G401.6 (cell line): ENCODE data around the gene FSIP1.

Experiments
- FAIRE-seq: peaks from 2 replicates; lab custom pipeline; 2012; peaks lifted over from hg19 to GRCh38; lab: Jason Lieb, UNC

Gene FSIP1

DNA sequence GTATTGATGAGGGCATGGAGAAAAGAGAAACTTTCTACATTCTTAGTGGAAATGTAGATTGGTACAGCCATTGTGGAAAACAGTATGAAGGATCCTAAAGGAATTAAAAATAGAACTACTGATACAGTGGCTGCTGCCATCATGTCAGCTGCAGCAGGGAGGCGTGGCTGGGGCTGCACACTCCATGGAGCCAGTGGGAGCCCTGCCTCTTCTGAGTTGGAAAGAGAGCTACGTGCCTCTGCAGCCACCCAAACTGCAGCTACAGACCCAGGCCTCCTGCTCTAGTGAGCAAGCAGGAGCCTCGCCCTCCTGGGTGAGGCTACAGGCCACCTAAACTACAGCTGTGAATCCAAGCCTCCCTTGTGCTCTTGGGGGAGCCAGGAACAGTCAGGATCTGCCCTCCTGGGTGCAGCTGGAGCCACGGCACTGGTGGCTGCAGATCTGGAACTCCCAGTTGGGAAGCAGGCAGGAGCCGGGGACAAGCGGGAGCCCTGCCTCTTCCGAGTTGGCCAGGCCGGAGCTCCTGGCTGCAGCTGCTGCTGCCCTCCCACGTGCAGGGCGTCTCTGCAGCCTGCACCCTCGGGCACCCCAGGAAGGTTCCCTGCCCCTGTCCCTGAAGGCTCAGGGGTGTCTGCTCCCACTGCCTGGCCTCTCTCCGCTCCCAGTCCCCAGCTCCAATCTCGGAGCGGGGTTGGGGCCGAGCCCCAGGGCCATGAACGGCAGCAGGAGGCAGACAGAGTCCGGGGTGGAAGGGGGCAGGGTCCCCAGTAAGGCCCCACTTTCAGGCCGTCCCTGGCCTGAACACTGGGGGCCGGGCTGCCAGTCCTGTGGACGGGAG lies 137.3 kb downstream of the FSIP1 start:
- FAIRE-seq, result no peak

DNA sequence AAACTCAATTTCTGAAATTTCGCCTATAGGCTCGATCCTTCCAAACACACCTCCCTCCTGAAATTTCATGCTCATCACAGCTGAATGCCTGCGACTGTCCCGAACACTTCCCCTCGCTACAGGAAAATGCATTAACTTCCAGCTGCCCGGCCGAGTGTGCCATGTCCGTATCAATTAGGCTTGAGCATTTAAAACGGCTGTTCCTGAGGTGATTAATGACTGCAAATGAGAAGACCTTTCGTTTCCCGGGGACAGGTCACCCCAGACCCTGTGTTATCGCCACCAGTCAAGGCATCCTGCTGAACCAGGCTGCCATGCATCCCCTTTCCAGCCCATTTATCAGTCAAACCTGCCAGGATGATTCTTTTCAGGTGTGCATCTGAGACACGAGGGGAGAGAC lies 138.5 kb downstream of the FSIP1 start:
- FAIRE-seq, result no peak

DNA sequence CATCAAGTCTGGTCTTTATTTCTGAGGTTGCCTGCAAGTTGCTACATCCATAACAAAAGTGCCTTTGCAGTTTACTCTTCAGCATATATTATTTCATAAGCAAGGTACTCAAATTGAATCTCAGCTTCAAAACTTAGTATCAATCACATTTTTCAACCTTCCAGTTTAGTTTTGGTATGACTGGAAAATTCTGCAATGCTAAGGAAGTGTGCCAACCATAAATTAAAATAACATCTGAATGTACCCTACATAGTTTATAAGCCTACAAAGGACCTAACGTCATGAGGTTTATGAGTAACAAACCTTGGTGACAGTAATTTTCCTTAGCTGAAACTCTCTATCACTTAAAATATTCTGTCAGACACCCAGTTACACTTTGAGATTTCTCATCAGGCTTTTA lies 138.9 kb downstream of the FSIP1 start:
- no peak for FAIRE-seq

DNA sequence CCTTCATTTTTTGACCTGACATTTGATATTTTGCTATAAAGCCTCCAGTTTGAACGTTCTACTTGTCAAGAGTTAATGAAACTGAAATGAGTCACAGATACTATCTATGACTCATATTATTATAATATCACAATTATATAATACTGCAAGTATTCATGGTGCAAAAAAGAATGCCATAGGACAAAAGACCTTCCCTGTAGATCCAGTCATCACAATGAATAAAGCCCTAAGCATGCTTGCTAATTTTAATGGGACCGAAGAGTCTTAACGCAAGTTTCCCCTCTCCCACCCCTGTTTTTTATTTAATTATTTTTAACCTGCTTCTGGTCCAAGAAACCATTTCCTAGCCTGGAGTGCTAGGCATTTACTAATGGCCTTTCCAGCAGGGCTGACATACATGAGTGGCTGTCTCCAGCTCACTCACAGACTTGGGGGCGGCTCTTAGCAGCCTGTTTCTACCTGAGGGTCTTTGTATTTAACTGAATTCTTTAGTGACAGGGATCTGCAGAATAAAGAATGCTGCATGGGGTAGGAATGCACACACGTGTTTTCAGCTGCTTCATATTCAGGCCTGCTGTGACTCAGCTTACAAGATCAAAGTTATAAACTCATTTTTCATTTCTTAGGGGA lies 140.5 kb downstream of the FSIP1 start:
- no peak for FAIRE-seq

DNA sequence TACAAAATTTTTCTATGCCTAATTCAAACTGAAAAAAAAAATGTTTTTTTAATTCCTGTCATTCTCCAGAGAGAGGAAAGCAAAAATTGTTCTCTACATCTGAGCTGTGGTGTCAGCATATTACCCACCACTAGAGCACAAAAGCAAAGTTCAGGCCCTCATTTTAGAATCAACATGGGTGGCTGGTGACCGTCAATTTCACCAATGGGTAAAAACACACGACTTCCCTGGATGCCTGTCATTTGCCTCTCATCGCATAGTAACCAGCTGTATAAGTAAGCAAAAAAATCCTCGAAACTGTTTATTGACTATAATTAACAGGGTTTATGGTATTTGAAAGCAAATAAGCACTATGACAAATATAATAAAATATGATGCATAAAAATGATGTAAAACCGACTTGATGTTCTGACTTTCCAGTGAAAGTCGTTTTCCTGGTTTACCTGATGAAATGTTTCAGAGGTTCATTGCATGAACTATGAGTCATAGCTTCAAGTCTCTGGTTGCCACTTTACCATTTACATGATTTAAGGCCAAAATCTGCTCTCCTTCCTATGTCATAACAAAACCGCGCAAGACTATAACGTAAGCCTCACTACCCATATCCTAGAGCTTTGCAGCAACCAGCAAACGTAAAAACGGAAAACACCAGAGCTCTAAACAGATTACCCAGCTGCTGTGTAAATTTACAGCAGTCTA lies 141.3 kb downstream of the FSIP1 start:
- no peak for FAIRE-seq

DNA sequence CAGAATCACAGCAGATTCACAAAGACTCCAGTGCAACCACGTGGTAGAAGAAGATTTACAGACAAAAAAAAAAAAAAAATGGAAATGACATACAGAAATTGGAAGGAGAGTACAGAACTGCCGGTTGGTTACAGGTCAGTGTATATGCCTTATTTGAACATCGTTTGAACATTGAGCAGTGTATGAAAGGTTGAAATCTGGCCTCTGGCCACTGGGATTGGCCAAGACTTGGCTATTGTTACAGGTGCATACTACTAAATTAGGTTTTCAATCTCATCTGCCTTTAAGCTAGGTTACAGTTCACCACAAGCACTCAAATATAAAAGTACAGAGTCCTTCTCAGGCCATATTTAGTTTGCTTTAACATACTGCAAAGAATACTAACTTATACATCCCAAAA lies 142.0 kb downstream of the FSIP1 start:
- FAIRE-seq, result no peak

DNA sequence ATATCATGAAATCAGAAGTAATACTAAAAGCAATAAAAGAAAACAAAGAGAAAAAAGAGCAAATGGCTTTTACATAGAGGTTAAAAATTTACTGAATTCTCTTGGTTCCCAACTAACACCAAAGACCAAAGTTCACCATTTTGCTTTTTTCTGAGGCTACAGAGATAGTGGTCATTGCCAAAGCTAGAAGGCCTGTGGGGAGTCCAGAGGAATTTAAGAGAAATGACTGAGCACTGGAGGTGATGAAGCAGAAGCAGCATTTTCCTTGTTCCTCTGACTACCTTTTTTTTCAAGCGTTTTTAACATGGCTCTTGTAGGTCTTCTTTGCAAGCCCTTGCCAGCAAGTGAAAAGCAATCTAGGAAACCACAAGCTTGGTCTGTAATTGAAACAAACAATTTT lies 143.6 kb downstream of the FSIP1 start:
- no peak for FAIRE-seq

DNA sequence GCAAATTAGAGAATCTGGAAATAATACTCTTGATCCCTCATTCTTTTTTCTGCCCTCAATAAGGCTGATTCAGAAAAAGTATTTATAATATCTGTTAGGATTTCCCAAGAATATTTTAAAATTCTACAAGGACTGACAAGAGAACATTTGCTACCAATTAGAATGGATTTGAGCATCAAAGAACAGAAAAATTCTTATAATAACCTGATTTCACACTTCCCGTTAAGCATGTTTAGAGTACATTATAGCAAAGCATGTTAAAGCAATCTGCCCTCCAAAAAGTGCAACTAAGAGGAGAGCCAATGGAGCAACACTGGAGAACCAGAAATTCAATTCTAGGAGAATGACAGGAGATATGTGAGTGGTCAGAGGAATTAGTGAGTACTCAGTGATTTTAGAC lies 144.6 kb downstream of the FSIP1 start:
- FAIRE-seq, result no peak

DNA sequence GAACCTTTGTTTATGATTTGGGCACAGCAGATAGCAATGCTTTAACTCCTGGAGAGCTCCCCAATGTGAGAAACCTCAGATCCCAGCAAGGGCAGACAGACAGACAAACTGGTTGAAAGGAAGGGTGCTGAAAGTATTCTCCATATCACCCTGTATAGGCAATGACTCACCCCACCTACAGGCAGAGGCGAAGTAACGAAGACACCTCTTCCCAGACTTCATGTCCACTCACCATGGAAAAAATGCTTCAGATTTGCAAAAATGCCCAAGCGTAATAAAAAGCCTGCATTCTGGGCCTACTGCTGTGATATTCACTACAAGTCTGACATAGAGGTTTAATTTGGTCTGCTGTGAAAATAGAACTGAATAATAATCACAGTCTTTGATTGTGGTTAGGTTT lies 151.3 kb downstream of the FSIP1 start:
- no peak for FAIRE-seq

DNA sequence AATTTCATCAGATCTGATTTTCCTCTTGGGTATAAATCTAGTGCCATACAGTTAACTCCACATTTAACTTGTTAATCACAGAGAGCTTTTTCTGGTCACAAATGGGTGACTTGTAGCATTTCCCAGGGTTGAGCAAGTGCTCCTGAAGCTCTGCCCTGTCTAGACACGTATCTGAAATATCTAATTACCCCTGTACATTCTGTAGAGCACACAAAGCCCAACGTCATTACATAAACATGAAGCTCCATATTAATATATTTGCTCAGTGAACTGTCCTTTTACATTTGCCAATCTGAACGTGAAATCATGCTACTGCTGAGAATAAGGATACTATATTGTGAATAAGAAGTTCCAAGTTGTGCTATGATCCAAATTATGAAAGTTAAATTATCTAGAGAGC lies 152.7 kb downstream of the FSIP1 start:
- FAIRE-seq, result no peak

DNA sequence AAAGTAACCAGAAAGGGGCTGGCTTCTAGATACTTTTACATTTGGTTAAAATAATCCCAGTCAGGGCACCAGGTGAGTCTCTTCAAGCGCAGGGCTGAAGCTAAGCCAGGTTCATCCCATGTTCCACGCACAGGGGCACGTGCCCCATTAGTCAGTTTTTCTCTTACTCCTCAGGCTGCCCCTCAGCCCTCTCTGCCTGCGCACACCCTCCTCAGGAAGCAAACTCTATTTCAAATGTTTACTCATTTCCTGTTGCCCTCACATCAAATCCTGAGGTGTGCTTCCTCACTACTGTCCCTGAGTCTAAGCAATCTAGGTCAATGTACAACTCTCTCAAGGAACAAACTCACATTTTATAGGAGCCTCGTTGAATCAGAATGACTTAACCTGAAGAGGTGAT lies 153.3 kb downstream of the FSIP1 start:
- no peak for FAIRE-seq

DNA sequence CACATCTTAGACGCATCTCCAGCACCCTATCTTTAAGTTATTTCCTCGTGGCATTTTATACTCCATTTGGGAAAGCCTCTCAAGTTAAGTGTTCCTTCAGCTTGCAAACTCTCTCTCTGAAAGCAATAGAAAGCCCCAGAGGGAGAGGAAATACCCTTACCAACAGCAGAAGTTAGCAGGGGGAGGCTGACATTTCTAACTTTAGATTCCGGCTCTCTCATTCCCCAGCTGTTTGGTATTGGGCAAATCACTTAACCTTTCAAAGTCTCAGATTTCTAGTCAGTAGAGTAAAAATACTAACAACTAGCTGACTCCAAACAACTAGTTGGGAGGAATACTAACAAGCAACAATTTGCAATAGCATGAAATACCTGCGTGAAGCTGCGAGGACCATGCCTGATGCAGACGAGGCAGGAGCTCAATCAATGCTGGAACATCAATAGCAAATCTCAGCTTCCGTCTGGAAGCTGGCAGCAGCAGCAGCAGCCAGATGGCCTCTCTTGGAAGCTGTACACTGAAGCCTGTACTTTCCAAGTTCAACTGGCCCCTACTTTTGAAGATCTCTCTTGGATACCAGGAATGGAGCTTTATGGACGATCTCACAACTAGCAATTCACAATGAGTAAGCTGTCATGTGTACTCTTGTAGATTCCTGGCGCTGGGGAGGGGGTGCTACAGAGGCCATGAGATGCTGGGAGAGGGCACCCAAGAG lies 153.9 kb downstream of the FSIP1 start:
- no peak for FAIRE-seq

DNA sequence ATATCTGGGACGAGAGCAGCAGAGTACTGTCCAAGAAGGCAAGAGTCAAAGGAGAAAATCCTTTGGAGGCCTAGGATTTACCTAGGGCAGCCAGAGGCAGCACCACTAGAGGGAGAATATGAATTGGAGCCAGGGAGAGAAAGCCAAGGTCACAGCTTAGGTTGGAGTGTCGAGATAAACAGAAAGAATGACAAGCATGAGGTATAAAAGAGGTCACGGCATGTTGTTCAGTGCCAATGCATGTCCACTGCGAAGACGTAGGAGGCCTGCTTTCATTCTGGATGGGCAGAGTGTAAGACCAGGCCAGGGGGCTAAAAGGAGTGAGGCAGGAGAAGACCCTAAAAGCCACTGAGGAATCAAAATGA lies 154.5 kb downstream of the FSIP1 start:
- no peak for FAIRE-seq

DNA sequence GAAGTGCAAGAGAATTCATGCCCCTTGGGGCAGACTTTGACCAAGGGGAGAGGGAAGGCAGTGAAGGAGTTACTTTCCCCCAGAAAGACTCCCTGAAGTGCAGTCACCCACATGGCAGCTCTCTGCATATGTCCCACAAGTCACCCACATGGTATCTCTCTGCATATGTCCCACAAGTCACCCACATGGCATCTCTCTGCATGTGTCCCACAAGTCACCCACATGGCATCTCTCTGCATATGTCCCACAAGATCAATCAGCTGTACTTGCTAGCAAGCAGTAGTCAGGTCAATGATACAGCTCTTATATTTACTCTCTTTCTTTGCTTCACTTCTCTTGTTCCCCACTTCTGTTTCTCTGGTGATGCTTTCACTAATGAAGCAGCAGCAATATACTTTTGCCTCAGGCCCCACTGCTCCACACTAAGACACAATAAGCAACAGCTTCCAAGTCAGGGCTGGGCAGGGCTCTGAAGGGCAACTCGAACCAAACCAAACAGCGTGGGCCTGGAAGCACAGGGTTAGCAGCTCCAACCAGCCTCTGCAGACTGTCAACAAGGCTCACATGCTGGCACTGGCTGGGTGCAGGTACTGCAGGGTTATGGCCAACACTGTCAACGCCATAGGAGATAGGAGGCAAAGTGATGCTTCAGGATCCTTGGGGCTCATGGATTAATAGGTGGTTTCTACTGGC lies 155.0 kb downstream of the FSIP1 start:
- FAIRE-seq, result no peak

DNA sequence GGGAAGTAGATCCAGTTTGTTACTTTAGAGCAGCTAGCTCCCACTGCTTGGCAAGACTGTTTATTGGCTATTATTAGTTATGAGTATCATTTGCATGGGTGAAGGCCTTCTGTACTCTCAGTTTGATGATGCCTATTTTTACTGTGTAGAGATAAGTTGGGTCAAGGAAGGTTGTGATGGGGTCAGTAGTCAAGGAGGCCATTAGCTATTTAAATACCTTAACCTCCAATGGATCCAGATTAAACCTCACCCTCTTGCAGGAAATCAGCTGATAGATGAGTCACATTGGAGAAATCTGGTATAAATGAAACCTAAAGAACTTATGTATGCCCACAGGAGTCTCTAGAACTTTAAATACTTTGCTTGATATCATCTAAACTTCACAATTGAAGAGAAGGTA lies 156.8 kb downstream of the FSIP1 start:
- FAIRE-seq, result no peak

DNA sequence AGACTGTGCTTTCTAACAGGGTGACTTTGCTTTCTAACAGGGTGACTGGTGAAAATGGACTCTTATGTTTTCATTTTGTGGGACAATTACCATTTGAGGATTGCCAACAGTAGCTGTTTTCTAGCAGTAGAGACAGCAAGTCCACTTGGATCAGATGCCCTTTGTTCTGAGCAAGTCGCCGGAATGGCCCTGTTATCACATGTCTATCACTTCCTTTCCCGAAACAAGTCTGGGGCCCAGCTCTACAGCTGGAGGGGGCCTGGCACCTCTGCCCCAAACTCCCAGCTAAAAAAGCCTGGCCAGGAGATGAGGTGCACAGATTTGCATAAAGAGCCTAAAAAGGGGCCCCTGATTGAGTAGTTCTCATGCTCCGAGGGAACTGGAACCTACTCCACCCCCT lies 157.2 kb downstream of the FSIP1 start:
- no peak for FAIRE-seq

DNA sequence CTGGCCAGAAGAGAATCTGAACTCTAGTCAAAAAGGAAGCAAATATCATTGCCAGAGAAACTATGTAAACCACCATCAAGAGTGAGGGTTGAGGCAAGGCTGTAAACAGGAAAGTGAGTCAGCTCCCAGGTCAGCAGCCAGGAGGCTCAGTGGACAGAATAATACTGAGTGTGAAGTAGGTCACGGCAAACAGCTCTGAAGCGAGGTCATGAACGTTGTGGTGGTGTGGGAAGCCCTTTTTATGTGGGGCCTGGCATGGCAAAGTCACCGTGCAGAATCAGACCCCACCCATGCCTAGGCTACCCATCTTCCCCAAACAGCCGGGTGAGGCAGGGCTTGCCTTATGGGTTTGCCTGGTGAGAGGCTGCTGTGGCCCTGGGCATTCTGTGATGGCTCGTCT lies 157.8 kb downstream of the FSIP1 start:
- no peak for FAIRE-seq

DNA sequence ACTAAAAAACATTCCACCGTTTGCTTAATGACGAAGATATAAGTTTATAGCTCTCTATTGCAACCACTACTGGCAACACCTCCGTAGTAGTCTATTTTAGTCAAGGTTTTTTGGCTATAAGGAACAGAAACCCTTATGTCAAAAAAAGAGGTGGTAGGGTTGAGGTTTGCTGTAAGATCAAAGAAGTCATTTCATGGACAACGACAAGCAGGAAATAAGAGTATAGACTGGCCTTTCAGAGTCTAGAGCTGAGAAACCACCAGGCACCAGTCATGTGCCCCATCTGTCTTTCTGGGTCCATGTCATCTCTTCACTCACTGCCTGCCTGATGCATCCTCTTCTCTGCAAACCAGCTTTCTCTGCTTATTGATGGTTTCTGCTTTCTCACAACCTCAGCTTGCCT lies 159.1 kb downstream of the FSIP1 start:
- FAIRE-seq, result no peak

DNA sequence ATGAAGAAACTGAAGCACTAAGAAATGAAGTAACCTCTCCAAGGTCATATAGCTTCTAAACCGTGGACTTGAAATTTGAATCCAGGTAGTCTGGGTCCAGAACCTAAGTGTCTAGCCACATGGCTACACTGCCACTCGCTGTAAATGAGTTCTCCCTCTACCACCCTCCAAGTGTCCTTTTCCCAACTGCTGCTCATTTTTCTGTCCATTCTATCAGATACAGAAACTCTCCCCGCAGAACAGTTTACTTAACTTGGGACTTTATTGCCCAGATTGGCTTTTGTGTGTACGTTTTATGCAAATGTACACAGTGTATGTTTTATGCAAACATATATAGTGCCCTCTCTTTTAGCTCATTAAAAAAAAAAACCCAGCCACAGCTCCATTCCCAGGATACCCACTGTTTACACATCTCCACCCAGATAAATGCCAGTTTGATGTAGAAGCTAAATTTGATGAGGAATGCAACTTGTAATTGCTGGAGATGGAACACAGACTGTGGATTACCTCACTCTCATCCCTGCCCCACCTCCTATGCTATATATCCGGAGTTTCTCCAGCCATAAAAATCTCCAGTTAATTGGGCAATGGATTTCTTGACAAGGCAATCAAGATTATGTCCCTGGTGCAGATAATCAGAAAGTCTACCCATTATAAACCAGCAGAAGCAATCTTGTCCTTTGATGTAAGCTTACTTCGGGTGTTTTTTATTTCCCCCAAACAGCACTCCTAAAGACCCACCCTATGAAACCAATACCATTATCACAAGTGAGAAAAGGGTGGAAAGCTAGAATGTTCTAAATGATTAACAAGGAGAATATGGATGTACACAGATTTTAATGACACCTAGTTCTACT lies 159.8 kb downstream of the FSIP1 start:
- no peak for FAIRE-seq

DNA sequence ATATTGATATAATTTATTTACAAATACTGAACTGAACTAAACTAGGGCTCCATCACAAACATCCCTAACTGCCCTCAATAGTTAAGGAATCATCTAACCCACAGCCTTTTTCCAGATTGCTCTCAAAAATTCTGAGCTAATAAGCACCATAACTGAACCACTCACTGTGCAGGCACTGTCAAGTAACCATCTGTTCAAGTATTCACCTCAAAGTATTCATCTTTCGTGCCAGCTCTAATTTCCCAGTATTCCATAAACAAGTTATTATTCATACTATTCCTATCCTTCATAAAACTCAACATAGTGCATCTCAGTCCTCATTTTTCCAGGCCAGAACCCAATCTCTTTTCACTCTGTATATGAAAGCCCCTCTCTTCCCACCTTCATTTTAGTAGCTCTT lies 160.7 kb downstream of the FSIP1 start:
- no peak for FAIRE-seq

DNA sequence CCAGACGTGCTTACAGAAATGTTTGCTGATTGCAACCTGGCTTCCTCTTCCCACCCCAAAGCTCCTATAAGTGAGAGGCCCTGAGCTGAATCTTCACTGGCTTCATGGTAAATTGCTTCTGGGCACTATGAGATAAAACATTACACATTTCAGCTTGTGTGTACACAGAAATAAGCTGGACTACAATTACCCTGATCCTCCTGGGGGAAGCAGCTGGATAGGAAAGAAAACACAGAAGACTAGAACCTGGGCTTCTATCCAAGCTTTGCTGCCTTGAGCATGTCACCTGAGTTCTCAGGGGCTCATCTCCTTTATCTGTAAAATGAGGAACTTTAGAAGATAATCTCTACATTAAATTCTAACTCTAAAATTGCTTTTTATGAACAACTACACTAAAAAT lies 161.4 kb downstream of the FSIP1 start:
- FAIRE-seq, result no peak
